Calu3 (cell line): ENCODE results near the gene CLDN1. TPM values are rescaled to one million over a fixed set of nuclear protein-coding genes. Genes with fewer than 3 reads are reported as not detected.
A peak's percentile ranks its signal among the peaks of the same experiment; 100 is the strongest.

Experiments
- BruUV-seq: library from RNA; stranded (reverse); fragments of 400-500 nt; replicated peaks from 2 replicates; lab custom pipeline; 2021; lab: Mats Ljungman, UMichigan
- CTCF ChIA-PET: fragments of 300-600 bp; sonication (Branson Sonifier 250); formaldehyde crosslinking; loops from one replicate; lab custom pipeline; 2022; ENCODE audit warnings: antibody characterized with exemption; lab: Charles Lee
- DNase-seq: peaks from one replicate; pipeline ENCODE4 v3.0.0; 2022
- H3K27ac Mint-ChIP-seq: one replicate; pipeline ENCODE4 v1.8.0; 2022; ENCODE audit warnings: mixed read lengths; ENCODE audit not compliant: unreplicated experiment
- H3K27me3 Mint-ChIP-seq: one replicate; pipeline ENCODE4 v1.8.0; 2022; ENCODE audit warnings: mixed read lengths; ENCODE audit not compliant: unreplicated experiment
- H3K36me3 Mint-ChIP-seq: one replicate; pipeline ENCODE4 v1.8.0; 2022; ENCODE audit warnings: mild to moderate bottlenecking, moderate library complexity, mixed read lengths; ENCODE audit not compliant: insufficient read depth, unreplicated experiment
- H3K4me1 Mint-ChIP-seq: one replicate; pipeline ENCODE4 v1.8.0; 2022; ENCODE audit warnings: mild to moderate bottlenecking, low read depth, mixed read lengths; ENCODE audit not compliant: unreplicated experiment
- H3K4me3 Mint-ChIP-seq: one replicate; pipeline ENCODE4 v1.8.0; 2022; ENCODE audit warnings: mild to moderate bottlenecking, low read depth, moderate library complexity, mixed read lengths; ENCODE audit not compliant: unreplicated experiment
- H3K9me3 Mint-ChIP-seq: one replicate; pipeline ENCODE4 v1.8.0; 2022; ENCODE audit warnings: low read depth, mixed read lengths; ENCODE audit not compliant: unreplicated experiment
- CTCF ChIP-seq: fragments of 200-600 bp; IDR thresholded peaks from one replicate; pipeline ENCODE4 v1.8.0; 2022; ENCODE audit warnings: antibody characterized with exemption; ENCODE audit not compliant: unreplicated experiment
- intact Hi-C: fragments of 100-400 bp; cut with micrococcal nuclease; formaldehyde crosslinking; loops from one replicate; pipeline ENCODE4 v1.10.0; 2022; ENCODE audit not compliant: unreplicated experiment
- total RNA-seq: library from RNA; stranded (reverse); gene quantifications from 2 replicates; pipeline ENCODE4 v1.2.3, GENCODE V29; 2022

The CLDN1 gene
- total RNA-seq, 1 experiment from 2014 or later, result 253 TPM

- peaks cover 3% of the 10 kb centered on the region for H3K9me3 Mint-ChIP-seq
- no peak for DNase-seq
- H3K36me3 Mint-ChIP-seq, result no peaks in the 10 kb centered on the region
- peaks cover 21% of the 10 kb centered on the region for H3K4me1 Mint-ChIP-seq
- intact Hi-C loops, result no loop called here
- CTCF ChIA-PET, result interaction anchor here (1.2 to 1.6 kb wide), 6 partner anchors 14 to 119 kb away, joined by 3 to 6 read pairs (median 3); no protein-coding TSS in a partner anchor
- H3K27ac Mint-ChIP-seq, result peak overlapping the region; percentile 74
- BruUV-seq, result no TSS peak
- H3K4me3 Mint-ChIP-seq, result no peak overlapping the region
- no peak for TF ChIP-seq CTCF
- H3K27me3 Mint-ChIP-seq, result no peaks in the 10 kb centered on the region
These were observed 57.1 kb downstream of the CLDN1 start for GRCh38 chr3:190265126-190265525.

GRCh38 chr3:190261740-190262139 is 60.5 kb downstream of the CLDN1 start:
- intact Hi-C loops, result no loop called here
- Mint-ChIP-seq H3K4me1 (peaks cover 16% of the 10 kb centered on the region), H3K36me3 (no peaks in the 10 kb centered on the region), H3K9me3 (no peaks in the 10 kb centered on the region), H3K4me3 (no peak overlapping the region), H3K27me3 (no peaks in the 10 kb centered on the region), H3K27ac (no peak overlapping the region)
- DNase-seq, result no peak
- CTCF ChIA-PET, result interaction anchor here (1.0 kb wide), 1 partner anchor 17 kb away, joined by 4 read pairs; no protein-coding TSS in a partner anchor
- TF ChIP-seq CTCF, result no peak
- BruUV-seq, result no TSS peak

- intact Hi-C loops, result no loop called here
- CTCF ChIA-PET, result no interaction called here
- no peak for DNase-seq
These were observed 61.2 kb downstream of the CLDN1 start for GRCh38 chr3:190261015-190261414.

GRCh38 chr3:190260301-190260700 is 61.9 kb downstream of the CLDN1 start:
- DNase-seq, result no peak
- Mint-ChIP-seq H3K27me3 (no peaks in the 10 kb centered on the region), H3K9me3 (no peaks in the 10 kb centered on the region), H3K36me3 (no peaks in the 10 kb centered on the region), H3K27ac (no peak overlapping the region), H3K4me3 (no peak overlapping the region), H3K4me1 (peaks cover 2% of the 10 kb centered on the region)
- CTCF ChIA-PET, result no interaction called here
- BruUV-seq, result no TSS peak
- intact Hi-C loops, result no loop called here
- no peak for TF ChIP-seq CTCF

More at GRCh38 chr3:190261015-190261414, 61.2 kb downstream of the CLDN1 start:
- Mint-ChIP-seq H3K27me3 (no peaks in the 10 kb centered on the region), H3K27ac (no peak overlapping the region), H3K4me3 (no peak overlapping the region), H3K36me3 (no peaks in the 10 kb centered on the region), H3K4me1 (peaks cover 9% of the 10 kb centered on the region), H3K9me3 (no peaks in the 10 kb centered on the region)
- BruUV-seq, result no TSS peak
- no peak for TF ChIP-seq CTCF
